Measurements from ENCODE around the gene SCFD1. TPM values are rescaled to one million over a fixed set of nuclear protein-coding genes. Genes with fewer than 3 reads are reported as not detected.
"Not testable (repeated sequence)": the region's sequence is repeated elsewhere in the genome, so short reads cannot be mapped to it uniquely, and the experiment has no call there.

The SCFD1 gene
- total RNA-seq, 4 donors from 2014 or later: 31.6 to 48.4 (median 42.5) TPM

DNA sequence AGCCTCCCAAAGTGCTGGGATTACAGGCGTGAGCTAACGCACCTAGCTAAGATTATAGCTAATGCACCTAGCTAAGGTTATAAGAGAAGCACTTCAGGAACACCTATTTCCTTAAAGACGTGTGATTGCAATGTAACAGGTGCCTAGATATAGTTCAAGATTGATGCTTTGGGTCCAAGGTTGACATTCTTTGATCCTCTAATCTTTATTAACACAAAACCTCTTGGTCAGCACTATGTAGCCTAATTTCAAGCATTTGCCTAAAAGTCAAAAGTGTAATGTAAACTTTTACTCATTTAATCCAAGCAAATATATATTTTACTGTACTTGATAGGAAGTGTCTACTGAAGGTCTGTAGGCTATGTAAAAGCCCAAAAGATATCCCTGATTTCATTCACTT, 36.5 kb downstream of the SCFD1 start:
- no peaks in the 10 kb centered on the region for H3K9me3 ChIP-seq
- WGBS, 2 donors (ENCODE audit: low coverage in 1 of 2): 77 to 82% methylated on average over 3 of the region's 3 CpGs
- no peak for ATAC-seq
- H3K27ac ChIP-seq: no peak overlapping the region
- H3K27me3 ChIP-seq: no peaks in the 10 kb centered on the region
- TF ChIP-seq POLR2AphosphoS5 (IDR thresholded peaks at IDR 0.05): no peak
- no peak for TF ChIP-seq POLR2A (IDR thresholded peaks at IDR 0.05)
- TF ChIP-seq, protein P1, sequence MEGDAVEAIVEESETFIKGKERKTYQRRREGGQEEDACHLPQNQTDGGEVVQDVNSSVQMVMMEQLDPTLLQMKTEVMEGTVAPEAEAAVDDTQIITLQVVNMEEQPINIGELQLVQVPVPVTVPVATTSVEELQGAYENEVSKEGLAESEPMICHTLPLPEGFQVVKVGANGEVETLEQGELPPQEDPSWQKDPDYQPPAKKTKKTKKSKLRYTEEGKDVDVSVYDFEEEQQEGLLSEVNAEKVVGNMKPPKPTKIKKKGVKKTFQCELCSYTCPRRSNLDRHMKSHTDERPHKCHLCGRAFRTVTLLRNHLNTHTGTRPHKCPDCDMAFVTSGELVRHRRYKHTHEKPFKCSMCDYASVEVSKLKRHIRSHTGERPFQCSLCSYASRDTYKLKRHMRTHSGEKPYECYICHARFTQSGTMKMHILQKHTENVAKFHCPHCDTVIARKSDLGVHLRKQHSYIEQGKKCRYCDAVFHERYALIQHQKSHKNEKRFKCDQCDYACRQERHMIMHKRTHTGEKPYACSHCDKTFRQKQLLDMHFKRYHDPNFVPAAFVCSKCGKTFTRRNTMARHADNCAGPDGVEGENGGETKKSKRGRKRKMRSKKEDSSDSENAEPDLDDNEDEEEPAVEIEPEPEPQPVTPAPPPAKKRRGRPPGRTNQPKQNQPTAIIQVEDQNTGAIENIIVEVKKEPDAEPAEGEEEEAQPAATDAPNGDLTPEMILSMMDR (IDR thresholded peaks at IDR 0.05): no peak
- no peak for TF ChIP-seq EP300 (IDR thresholded peaks at IDR 0.05)
- no peak overlapping the region for H3K4me3 ChIP-seq
- peaks cover 0 to 53% of the 10 kb centered on the region in 2 donors for H3K36me3 ChIP-seq
- peaks cover 0 to 5% (median 0%) of the 10 kb centered on the region in 3 donors for H3K4me1 ChIP-seq

DNA sequence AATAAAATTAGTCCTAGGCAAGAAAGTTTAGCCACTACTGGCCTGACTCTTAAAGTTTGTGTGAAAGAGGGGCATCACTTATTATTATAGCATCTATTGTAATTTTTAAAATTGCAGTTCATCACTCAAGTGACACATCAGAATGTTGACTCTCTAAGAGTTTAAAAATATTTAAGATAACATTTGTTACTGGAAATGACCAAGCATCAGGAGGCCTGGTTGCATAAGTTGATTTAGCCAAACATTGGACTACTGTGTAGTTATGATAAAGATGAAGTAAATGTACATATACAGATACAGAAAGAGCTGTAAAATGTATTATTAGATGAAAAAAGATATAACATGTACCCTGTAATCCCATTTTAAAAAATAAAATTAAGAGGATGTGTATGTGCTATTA, 47.5 kb downstream of the SCFD1 start:
- TF ChIP-seq, protein P1 (IDR thresholded peaks at IDR 0.05): no peak
- TF ChIP-seq EP300 (IDR thresholded peaks at IDR 0.05) (no peak), POLR2A (IDR thresholded peaks at IDR 0.05) (no peak), POLR2AphosphoS5 (IDR thresholded peaks at IDR 0.05) (no peak)
- Histone ChIP-seq H3K9me3 (no peaks in the 10 kb centered on the region), H3K27ac (no peak overlapping the region), H3K27me3 (no peaks in the 10 kb centered on the region), H3K36me3 (peaks cover 0 to 35% of the 10 kb centered on the region in 2 donors), H3K4me1 (no peaks in the 10 kb centered on the region), H3K4me3 (no peak overlapping the region)
- no peak for ATAC-seq

DNA sequence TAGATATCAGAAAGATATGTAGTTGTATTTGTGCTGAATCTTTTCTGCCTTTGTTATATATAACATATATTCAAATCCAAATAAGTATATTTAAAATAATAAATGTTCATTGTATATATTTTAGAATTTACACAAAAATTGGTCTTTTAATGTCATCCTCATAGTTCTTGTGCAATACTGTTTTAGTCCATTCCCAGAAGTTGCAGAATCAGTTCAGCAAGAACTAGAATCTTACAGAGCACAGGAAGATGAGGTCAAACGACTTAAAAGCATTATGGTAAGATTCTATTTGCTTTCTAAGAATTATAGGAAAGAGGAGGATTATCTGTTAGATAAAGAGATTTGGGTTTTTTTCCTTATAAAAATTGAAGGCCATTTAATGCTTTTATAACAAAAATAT, 51.0 kb downstream of the SCFD1 start:
- Histone ChIP-seq H3K9me3 (no peaks in the 10 kb centered on the region), H3K27ac (no peak overlapping the region), H3K27me3 (no peaks in the 10 kb centered on the region), H3K36me3 (peaks cover 0 to 66% of the 10 kb centered on the region in 2 donors), H3K4me1 (no peaks in the 10 kb centered on the region), H3K4me3 (no peak overlapping the region)
- no peak for ATAC-seq
- TF ChIP-seq POLR2A (IDR thresholded peaks at IDR 0.05) (no peak), POLR2AphosphoS5 (IDR thresholded peaks at IDR 0.05) (no peak), EP300 (IDR thresholded peaks at IDR 0.05) (no peak)
- TF ChIP-seq, protein P1 (IDR thresholded peaks at IDR 0.05): no peak
- WGBS, 2 donors (ENCODE audit: low coverage in 1 of 2): 67 to 88% methylated on average over 1 of the region's 1 CpG

DNA sequence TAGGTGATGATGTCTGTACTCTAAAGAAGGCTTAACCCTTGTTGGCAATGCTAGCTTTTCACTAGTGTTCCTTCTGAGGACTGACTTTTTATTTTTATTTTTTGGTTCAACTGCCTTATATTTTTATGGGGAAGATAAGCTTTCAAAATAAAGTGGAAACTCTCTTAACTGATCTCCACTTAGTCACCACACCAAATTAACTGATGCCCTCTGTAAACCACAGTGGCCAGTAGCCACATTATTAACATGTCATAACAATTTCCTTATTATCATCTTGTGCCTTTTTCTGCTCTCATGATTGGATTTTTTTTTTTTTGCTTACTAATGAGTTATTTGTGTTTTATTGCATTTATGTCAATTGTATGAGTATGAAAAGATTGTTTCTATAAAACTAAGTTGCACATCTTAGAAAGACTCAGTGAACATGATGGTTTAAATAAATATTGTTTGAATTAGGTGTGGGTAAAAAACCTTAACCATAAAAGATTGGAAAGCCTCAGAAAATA, 56.9 kb downstream of the SCFD1 start:
- no peak for ATAC-seq
- Histone ChIP-seq H3K27ac (no peak overlapping the region), H3K27me3 (no peaks in the 10 kb centered on the region), H3K4me1 (no peaks in the 10 kb centered on the region), H3K9me3 (no peaks in the 10 kb centered on the region), H3K36me3 (peaks cover 0 to 65% of the 10 kb centered on the region in 2 donors), H3K4me3 (no peak overlapping the region)
- TF ChIP-seq POLR2A (IDR thresholded peaks at IDR 0.05) (no peak), EP300 (IDR thresholded peaks at IDR 0.05) (no peak), POLR2AphosphoS5 (IDR thresholded peaks at IDR 0.05) (no peak)
- TF ChIP-seq, protein P1 (IDR thresholded peaks at IDR 0.05): no peak

DNA sequence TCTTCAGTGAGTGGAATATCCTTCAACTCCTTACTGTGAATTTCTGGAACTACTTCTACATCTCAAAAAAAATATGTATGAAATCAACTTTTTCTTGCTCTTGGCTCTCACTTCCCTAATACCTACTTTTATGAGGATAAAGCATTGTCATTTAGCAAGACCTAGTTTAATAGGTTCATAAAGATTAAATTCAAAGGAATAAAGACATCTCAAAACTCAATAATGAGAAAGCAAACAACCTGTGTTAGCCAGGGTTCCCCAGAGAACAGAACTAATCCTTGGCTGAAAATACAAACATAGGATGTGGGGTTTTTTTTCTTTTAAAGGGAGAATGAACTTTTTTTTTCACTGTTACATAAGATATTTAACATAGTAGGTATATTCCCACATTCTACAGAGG, 57.9 kb downstream of the SCFD1 start:
- no peak for ATAC-seq
- peaks cover 0 to 55% of the 10 kb centered on the region in 2 donors for H3K36me3 ChIP-seq

DNA sequence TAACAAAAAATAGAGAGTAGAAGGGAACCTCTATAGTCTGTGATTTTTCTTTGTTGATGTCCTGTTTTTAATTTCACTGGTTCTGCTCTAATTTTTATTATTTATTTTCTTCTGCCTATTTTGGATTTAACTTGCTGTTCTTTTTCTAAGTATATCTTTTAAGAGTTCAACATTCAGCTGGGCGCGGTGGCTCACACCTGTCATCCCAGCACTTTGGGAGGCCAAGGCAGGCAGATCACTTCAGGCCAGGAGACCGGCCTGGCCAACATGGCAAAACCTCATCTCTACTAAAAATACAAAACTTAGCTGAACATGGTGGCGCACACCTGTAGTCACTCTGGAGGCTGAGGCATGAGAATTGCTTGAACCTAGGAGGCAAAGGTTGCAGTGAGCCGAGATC, 58.7 kb downstream of the SCFD1 start:
- H3K4me1 ChIP-seq, H3K27me3 ChIP-seq, H3K4me3 ChIP-seq, H3K9me3 ChIP-seq, ATAC-seq, H3K27ac ChIP-seq: not testable (repeated sequence)
- 92% methylated on average over 4 of the region's 5 CpGs; no CpG with 5 or more reads in 1 of the 2 donors for whole genome bisulfite sequencing, 2 donors (ENCODE audit: low coverage in 1 of 2)
- peaks cover 0 to 49% of the 10 kb centered on the region in 2 donors for H3K36me3 ChIP-seq

More for the DNA sequence above, 57.9 kb downstream of the SCFD1 start:
- H3K4me3 ChIP-seq: no peak overlapping the region
- no peak overlapping the region for H3K27ac ChIP-seq
- no peaks in the 10 kb centered on the region for H3K9me3 ChIP-seq
- H3K4me1 ChIP-seq: no peaks in the 10 kb centered on the region
- no peaks in the 10 kb centered on the region for H3K27me3 ChIP-seq
- TF ChIP-seq POLR2AphosphoS5 (IDR thresholded peaks at IDR 0.05): no peak
- TF ChIP-seq, protein P1 (IDR thresholded peaks at IDR 0.05): no peak
- no peak for TF ChIP-seq EP300 (IDR thresholded peaks at IDR 0.05)

Data from gastroesophageal sphincter (tissue), 4 donors.